GM04503 (cell line): Measurements from ENCODE around the gene NSFL1C.
A peak's percentile ranks its signal among the peaks of the same experiment; 100 is the strongest.
"Not testable (repeated sequence)": the region's sequence is repeated elsewhere in the genome, so short reads cannot be mapped to it uniquely, and the experiment has no call there.

Source experiments
- DNase-seq: peaks from one replicate; pipeline ENCODE4 v3.0.0-alpha.2; 2012; ENCODE audit warnings: low read depth

The NSFL1C gene

GRCh38 chr20:1466211-1467081 is at the start of gene NSFL1C:
NSFL1C (minus strand) TSS chr20:1466849; CDS start chr20:1466824, 25 bp downstream.
- no peak for DNase-seq

GRCh38 chr20:1513801-1514200 is 47.2 kb upstream of the NSFL1C start:
- DNase-seq: no peak

- no peak for DNase-seq
Observed at GRCh38 chr20:1509237-1509636, 42.6 kb upstream of the NSFL1C start.

- DNase-seq: no peak
Observed at GRCh38 chr20:1508574-1508973, 41.9 kb upstream of the NSFL1C start.

GRCh38 chr20:1507276-1507675 is 40.6 kb upstream of the NSFL1C start:
- DNase-seq: no peak

GRCh38 chr20:1505871-1506270 is 39.2 kb upstream of the NSFL1C start:
- DNase-seq: no peak

- peak; percentile 24 for DNase-seq
Observed at GRCh38 chr20:1505361-1505760, 38.7 kb upstream of the NSFL1C start.

GRCh38 chr20:1503564-1504227 is 37.0 kb upstream of the NSFL1C start:
- peak; percentile 59 for DNase-seq

GRCh38 chr20:1500496-1500895 is 33.8 kb upstream of the NSFL1C start:
- no peak for DNase-seq

- DNase-seq: no peak
Observed at GRCh38 chr20:1499528-1500420, 33.1 kb upstream of the NSFL1C start.

- not testable (repeated sequence) for DNase-seq
Observed at GRCh38 chr20:1497371-1497770, 30.7 kb upstream of the NSFL1C start.

GRCh38 chr20:1496930-1497329 is 30.3 kb upstream of the NSFL1C start:
- DNase-seq: no peak

GRCh38 chr20:1494436-1494835 is 27.8 kb upstream of the NSFL1C start:
- DNase-seq: no peak

- DNase-seq: no peak
Observed at GRCh38 chr20:1493536-1493935, 26.9 kb upstream of the NSFL1C start.

- DNase-seq: no peak
Observed at GRCh38 chr20:1491860-1492642, 25.4 kb upstream of the NSFL1C start.

- no peak for DNase-seq
Observed at GRCh38 chr20:1491281-1491840, 24.7 kb upstream of the NSFL1C start, which contains the start of gene SIRPB2. SIRPB2 (minus strand) TSS chr20:1491420; CDS start chr20:1491359, 61 bp downstream.

GRCh38 chr20:1490643-1491195 is 24.1 kb upstream of the NSFL1C start:
- DNase-seq: no peak

GRCh38 chr20:1489764-1490436 is 23.3 kb upstream of the NSFL1C start:
- DNase-seq: no peak

GRCh38 chr20:1489325-1489724 is 22.7 kb upstream of the NSFL1C start:
- DNase-seq: no peak

GRCh38 chr20:1486566-1486965 is 19.9 kb upstream of the NSFL1C start:
- no peak for DNase-seq
